ENCODE results near the gene OSBPL3.

- TF ChIP-seq, protein P1, sequence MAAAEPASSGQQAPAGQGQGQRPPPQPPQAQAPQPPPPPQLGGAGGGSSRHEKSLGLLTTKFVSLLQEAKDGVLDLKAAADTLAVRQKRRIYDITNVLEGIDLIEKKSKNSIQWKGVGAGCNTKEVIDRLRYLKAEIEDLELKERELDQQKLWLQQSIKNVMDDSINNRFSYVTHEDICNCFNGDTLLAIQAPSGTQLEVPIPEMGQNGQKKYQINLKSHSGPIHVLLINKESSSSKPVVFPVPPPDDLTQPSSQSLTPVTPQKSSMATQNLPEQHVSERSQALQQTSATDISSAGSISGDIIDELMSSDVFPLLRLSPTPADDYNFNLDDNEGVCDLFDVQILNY (CRISPR knock-in tag; IDR thresholded peaks at IDR 0.05) = no peak
- TF ChIP-seq CTCF (IDR thresholded peaks at IDR 0.05) (no peak), HMGXB4 (CRISPR knock-in tag; IDR thresholded peaks at IDR 0.05) (no peak), NR3C1 (CRISPR knock-in tag; conservative IDR thresholded peaks at IDR 0.05; ENCODE audit: low read depth) (no peak), CBFB (CRISPR knock-in tag; IDR thresholded peaks at IDR 0.05; ENCODE audit: low read depth) (no peak), JUN (CRISPR knock-in tag; IDR thresholded peaks at IDR 0.05) (no peak), ATF6 (CRISPR knock-in tag; IDR thresholded peaks at IDR 0.05) (no peak), ZNF232 (CRISPR knock-in tag; IDR thresholded peaks at IDR 0.05) (no peak), NR2C2 (CRISPR knock-in tag; IDR thresholded peaks at IDR 0.05) (no peak)
- TF ChIP-seq, protein P2, sequence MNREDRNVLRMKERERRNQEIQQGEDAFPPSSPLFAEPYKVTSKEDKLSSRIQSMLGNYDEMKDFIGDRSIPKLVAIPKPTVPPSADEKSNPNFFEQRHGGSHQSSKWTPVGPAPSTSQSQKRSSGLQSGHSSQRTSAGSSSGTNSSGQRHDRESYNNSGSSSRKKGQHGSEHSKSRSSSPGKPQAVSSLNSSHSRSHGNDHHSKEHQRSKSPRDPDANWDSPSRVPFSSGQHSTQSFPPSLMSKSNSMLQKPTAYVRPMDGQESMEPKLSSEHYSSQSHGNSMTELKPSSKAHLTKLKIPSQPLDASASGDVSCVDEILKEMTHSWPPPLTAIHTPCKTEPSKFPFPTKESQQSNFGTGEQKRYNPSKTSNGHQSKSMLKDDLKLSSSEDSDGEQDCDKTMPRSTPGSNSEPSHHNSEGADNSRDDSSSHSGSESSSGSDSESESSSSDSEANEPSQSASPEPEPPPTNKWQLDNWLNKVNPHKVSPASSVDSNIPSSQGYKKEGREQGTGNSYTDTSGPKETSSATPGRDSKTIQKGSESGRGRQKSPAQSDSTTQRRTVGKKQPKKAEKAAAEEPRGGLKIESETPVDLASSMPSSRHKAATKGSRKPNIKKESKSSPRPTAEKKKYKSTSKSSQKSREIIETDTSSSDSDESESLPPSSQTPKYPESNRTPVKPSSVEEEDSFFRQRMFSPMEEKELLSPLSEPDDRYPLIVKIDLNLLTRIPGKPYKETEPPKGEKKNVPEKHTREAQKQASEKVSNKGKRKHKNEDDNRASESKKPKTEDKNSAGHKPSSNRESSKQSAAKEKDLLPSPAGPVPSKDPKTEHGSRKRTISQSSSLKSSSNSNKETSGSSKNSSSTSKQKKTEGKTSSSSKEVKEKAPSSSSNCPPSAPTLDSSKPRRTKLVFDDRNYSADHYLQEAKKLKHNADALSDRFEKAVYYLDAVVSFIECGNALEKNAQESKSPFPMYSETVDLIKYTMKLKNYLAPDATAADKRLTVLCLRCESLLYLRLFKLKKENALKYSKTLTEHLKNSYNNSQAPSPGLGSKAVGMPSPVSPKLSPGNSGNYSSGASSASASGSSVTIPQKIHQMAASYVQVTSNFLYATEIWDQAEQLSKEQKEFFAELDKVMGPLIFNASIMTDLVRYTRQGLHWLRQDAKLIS (CRISPR knock-in tag; IDR thresholded peaks at IDR 0.05; ENCODE audit: borderline replicate concordance) = no peak
These were observed 158.8 kb downstream of the OSBPL3 start for GRCh38 chr7:24821045-24821753.
